HG02884 (cell line): ENCODE data around the gene PHACTR1.
"Not testable (repeated sequence)": the region's sequence is repeated elsewhere in the genome, so short reads cannot be mapped to it uniquely, and the experiment has no call there.

Experiments used
- ATAC-seq: cut with Tn5 transposase; IDR thresholded peaks from one replicate; pipeline ENCODE4 v1.9.1; 2021; ENCODE audit warnings: mild to moderate bottlenecking, moderate library complexity; ENCODE audit not compliant: unreplicated experiment

Gene PHACTR1

DNA sequence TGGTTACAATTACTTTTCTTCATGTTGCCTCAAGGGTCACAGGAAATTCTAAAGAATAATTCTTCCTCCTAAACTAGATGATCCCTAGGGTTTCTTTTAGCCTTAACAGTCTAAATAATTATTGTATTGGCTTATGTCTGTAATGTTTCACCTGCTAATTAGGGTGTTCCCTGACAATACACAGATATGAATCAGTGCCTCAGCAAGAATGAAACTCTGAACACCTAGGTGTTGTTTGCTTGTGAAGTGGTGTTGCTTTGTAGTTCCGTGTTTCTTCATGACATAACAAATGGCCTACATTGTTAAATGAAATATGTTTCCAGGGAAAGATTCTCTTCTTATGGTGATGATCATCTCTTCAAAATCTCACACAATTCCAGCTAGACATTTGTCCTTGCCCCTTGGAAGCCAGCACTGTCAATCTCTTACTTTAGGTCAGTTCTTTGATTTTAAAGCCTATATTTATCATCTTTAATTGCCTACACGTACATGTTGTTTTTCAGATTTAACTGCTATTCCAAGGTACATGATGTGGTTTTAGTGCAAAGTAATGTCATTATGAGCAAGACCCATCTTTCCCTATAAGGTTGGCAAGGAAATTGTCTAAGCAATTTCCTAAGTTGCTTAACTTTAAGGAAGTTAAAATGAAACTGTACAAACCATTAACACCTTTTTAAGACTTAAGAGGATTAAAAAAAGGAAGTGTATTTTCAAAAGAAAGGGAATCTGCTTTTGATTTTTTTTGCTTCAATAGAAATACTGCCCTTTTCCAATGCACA lies 499.9 kb downstream of the PHACTR1 start:
- no peak for ATAC-seq

DNA sequence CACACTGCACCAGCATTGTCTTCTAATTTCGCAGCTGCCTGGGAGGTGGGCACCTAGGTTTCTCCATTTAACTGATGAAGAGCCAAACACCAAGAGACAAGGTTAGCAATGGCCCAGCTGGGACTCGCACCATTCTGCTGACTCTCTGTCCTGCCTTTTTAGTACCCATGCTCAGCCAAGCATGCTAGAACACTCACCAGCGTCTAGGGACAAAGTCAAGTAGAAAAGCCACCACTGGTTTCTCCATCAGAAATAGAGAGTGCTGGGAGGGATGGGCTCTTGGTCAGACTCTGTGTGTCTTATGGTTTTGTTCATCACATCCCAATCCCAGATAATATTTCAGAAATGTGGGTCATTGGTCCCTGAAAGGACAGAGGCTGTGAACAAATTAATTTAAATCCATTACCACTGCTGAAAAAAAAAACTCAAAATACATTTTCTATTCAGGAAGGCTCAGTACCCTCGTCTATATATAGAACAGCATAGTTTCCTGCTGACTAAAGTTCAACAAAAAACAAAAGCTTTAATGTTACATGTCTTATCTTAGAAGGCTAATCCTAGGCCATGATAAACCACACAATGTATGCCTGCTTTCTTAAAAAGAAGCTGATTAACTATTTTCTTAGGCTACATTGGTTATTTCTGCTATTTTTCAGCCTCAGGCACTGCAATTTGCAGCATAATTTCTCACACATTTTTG lies 500.8 kb downstream of the PHACTR1 start:
- no peak for ATAC-seq

DNA sequence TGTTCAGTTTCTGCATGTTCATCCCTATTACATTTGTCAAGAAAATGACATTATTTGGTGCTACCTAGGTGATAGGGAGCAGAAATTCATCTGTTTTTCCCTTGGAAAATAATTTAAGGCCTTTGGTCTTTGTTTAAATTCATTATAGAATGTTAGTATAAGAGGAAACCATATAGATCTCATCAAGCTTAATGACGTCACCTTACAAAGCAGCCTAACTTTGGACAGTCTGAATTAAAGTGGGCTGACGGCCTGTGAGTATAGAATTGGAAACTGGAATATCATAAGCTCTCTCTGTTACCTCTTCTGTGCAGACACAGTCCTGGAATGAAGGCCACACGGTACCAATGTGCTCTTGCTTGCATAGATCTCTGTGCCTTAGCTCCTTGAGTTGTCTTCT lies 503.7 kb downstream of the PHACTR1 start:
- ATAC-seq: no peak

DNA sequence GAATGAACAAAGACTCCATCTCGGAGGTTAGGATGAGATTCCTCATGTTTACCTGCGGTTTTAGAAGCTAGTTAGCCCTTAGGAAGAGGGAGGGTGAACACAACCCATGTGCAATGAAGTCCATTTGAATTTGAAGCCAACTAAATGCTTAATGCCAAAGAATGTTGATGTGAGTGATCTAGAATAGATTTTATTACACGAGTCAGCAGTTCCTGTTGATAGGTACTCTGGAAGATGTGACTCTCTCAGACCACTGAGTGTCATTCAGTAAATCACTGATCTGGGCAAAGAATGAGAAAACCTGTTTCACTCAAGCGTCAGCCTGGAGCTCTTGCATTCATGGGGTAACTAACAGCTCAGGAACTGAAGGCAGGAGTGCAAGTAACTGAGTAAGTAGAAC lies 505.5 kb downstream of the PHACTR1 start:
- ATAC-seq: no peak

DNA sequence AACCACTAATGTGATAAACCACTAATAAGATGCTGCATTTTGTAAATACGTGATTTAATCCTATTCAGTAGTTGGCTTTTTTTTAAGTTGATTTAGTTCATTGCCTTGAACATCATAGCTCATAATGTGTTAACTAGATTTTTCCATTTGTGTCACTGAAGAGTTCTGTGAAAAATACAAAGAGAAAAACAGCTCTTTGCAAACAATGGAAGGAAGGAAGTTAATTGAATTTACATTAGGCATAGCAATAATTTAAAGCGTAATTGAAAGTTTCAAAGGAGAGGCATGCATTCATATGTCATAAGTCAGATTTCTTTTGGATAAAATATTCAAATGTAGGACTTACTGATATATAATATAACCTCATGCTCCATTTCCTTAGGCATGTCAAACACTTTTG lies 509.5 kb downstream of the PHACTR1 start:
- no peak for ATAC-seq

DNA sequence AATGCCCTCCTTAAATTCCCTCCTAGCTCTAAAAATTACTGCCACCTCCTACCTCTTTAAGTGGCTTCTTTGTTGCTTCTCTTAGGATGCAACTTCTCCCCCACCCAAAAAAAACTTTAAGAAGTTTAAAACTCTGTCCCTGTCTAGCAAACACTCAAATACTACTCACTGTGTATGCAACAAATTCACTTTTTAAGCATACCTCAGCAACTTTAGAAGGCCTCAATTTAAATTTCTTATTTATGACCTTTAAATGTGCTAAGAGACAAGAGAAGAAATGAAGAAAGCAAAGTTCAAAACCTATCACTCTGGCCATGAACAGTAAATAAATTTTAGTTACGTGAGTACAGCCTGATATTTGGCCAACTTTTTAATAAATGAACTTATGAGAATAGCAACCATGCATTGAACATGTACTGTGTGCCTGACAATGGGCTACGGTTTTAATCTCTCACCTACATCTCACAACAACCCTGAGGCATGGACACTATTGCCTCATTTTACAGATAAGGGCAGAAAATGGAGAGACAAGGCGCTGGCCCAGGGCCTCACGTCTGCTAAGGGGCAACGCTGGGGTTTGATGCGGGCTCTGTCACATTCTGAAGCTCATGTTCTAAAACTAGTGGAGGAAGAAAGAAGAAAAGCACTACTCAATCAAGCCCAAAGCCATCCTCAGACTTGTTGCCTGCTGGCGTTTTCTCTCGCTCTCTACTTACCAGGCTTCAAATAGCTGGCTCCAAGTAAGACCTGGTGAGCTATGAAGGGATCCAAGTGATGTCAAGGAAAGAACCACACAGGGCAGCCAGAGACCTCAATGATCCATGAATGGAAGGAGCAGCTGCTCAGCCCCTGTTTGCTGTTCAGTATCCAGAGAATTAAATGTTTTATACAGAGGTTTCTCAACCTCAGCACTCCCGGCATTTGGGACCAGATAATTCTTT lies 512.0 kb downstream of the PHACTR1 start:
- no peak for ATAC-seq

DNA sequence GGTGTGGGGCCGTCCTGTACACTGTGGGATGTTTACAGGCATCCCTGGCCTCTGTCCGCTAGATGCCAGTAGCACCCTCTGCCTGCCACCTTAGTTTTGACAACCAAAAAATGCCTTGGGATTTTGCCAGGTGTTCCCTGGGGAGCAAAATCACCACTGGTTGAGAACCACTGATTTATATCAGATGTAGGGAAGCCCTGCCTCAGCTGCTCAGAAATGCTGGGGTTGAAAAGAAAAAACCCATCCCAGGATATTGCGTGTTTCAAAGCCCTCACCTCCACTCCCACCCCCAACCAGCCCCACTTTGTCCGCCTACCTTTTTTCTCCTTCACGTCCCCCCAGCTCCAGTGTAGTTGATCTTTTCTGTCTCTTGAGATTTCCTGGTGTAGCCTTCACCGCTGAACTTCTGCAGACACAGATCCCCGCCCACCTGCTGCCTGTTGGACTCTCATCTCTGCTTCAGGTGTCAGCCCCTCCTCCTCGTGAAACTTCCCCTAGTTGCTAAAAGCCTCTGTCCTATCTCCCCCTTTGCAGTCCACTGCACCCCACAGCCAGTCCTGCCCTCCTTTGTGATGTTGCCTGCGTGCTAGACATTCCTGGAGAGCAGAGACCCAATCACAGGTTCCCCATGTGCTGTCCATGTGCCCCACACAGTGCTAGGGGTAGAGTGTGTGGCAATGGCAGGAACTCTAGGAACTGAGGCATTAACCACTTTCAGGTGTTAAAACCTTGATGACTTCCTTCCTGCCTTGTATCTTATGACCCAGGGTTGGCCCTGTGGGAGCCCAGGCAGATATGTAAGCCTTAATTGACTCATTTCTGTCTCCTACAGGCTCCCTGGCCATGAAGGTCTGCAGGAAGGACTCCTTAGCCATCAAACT lies 512.9 kb downstream of the PHACTR1 start:
- peak; percentile 82 for ATAC-seq

DNA sequence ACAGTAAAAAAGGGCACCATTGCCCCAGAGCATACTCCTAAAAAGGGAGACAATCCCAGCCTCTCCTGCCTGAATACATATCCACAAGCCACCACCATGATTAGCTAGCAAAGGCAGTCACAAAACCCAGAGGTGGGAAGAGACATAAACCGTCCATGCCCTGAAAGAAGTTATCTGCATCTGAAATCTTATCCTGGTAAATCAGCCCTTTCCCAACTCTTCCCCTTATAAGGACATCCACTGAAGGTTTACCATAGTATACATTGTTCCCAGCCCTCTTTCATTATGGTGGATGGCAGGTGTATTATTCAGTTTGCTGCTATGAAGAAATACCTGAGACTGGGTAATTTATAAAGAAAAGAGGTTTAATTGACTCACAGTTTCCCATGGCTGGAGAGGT lies 516.5 kb downstream of the PHACTR1 start:
- ATAC-seq: no peak

DNA sequence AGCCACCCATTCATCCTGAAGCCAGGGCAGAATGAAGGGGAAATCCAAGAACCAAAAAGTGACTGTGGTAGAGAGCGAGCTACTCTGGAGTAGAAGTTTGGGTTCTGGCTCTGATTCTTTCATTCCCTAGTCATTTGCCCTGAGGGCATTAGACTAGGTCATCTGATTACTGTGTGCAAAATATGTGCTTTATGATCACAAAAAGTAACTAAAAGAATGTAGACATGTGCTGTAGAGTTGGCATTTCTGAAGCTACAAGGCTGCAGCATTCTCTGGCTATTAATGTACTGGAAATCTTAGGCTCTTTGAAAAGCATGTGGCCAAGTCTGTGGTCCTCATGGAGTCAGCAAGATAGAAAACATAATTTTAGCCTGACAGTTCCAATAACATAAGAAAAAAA lies 517.6 kb downstream of the PHACTR1 start:
- ATAC-seq: no peak

DNA sequence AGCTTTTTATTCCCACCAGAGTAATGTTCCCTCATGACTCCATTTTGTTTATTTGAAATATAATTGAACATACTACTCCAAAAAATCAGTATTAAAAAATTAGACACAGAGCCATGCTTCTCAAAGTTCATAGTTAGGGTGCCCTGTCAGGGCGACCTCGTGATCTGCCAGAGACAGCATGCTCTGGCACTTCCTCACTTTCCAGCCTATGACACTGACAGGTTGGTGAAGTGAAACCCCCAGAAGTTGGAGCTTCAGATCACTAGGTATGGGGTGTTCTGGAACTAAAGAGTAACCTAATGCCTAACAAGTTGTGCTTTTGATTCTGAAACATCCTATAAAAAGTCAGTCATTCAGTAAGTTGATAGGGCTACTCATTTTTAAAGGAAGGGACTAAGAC lies 518.8 kb downstream of the PHACTR1 start:
- no peak for ATAC-seq

DNA sequence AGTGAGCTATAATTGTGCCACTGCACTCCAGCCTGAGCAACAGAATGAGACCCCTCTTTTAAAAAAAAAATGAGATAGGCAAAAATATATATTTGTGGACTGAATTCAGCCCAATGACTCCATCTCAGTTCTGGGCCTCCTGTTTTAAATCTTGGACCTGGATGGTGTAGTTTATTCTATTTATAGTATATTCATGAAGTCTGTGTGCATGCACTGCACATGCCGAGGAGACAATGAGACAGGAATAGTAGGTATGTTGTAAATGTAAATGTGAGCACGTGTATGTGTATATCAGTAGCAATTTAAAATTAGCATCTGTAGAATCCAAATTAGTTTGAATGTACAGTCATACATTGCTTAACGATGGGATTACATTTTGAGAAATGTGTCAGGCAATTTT lies 520.8 kb downstream of the PHACTR1 start:
- ATAC-seq: no peak

DNA sequence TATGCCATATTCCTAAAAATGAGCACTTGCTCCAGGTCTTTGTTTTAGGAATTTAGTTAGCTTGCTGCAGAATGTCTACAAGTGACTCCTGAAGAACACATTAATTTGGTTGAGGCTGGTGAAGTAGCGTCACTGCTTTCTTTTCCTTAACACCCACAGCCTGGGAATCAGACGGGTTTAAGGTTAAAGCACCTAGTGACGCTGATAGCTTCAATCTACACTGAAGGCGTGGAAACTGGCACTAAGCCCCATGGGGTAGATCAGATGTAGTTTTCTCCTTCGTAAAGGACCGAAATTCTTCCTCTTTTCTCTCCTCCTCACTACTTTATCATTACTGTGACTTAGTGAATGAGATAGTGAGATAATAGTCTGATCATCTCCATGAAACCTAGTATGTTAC lies 521.5 kb downstream of the PHACTR1 start:
- ATAC-seq: no peak

DNA sequence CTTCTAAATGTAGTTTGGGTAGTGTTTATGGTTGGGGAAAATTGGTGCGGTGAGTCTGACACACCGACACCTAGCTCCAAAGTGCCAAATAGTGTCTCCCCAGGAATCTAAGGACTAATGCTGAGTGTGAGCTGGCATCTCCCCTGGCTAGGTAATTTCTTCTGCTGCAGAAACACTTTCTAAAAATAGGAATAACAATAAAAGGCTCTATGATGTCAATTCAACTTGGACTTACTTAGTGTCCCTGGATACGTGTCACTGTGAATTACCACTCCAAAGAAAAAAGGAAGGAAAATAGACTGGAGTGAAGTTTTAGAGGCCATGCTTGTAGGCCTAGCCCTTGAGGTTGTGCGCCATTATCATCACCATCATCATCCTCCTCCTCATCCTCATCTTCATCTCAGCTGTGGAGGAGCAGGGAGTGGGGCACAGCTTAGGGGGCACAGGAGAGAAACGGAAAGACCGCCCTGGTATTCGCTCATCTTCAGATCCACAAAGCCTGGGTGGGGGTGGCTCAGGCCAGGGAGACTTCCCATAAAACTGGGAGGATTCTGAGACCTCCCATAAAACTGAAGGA lies 522.2 kb downstream of the PHACTR1 start:
- no peak for ATAC-seq

DNA sequence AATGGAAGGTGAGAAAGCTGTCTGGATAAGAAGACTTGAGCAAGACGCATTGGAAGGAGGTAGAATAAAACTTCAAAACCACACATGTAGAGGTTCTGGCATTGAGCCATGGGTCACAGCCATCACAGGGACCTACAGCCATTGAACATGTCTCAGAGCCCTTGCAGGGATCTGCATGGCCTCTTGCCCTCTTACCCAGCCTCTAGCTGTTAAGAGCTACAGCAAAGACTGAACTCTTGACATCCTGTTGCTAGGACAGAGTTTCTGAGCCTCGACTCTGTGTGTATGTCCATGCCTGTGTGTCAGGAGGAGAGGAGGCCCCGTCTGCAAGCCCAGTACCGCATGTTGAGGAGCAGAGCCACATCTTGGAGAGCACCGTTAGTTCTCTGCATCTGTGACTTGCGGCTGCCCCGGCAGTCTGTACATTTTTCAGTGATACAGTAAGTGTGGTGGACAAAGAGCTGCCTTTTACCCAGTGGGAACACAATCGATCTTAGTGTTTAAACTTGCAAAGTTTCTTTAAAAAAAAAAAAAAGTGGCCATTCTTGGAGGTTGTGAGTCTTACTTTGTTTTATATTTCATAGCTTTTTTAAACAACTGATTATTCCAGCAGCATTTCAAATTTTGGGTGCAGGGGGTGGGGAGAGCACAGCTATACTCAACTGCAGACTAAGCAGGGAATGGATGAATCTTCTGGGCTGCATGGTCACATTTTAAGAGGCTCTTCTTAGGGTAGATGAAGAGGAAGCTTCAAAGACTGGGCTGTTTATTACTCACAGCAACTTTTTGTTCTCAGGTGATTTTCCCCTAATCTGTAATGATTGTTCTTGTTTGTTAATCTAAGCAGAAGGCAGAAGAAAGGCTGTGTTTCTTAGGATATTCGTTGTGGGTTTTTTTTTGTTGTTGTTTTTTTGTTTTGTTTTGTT lies 523.2 kb downstream of the PHACTR1 start:
- no peak for ATAC-seq

DNA sequence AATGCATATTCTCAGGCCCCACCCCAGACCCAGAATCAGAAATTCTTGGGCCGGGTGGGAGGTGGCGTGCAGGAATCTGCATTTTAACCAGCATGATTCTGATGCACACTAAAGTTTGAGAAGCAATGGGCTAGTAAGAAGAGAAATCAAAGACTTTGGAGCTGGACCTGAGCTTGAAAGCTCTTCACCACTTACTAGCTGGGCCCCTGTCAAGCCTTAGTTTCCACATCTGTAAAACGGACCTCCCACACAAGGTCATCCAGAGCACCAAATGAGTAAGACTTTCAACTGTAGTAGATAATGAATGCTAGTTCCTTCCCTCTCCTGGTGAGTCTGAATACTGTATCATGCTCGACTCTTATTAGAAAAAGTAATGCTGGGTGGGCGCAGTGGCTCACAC lies 524.8 kb downstream of the PHACTR1 start:
- ATAC-seq: peak; percentile 43

DNA sequence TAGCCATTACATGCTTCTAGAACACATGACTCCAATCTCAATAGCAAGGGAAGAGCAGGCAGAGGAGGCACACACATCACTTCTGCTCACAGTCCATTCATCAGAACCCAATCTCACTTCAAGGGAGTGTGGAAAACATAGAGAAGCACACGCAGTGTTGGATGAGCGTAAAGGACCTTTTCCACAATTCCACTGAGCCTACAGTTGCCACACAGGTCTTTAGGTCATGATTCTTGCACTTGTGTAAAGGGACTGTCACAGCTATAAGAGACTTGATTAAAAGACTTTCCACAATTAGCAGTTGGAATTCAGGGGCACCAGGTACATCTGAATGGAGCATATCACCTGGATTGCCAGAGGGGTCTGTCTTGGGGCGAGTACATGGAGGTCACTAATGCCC lies 525.6 kb downstream of the PHACTR1 start:
- ATAC-seq: no peak

DNA sequence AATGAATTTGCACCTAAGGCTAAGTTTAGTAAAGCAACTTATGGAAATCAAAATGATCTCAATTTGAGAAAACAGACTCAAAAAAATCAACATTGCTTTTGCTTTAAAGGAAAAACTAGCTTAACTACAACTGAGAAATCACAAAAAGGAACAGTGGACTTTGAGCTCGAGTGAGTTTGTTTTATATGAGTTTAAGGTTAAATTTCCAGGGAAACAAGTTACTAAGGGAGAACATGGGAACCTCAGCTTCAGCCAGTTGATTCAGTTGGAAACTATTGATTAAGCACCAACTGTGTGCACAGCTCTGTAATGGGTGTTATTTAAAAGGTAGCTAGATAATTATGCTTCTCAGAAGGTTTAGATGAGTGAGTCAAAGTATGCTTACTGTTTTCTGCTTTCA lies 526.0 kb downstream of the PHACTR1 start:
- ATAC-seq: no peak

DNA sequence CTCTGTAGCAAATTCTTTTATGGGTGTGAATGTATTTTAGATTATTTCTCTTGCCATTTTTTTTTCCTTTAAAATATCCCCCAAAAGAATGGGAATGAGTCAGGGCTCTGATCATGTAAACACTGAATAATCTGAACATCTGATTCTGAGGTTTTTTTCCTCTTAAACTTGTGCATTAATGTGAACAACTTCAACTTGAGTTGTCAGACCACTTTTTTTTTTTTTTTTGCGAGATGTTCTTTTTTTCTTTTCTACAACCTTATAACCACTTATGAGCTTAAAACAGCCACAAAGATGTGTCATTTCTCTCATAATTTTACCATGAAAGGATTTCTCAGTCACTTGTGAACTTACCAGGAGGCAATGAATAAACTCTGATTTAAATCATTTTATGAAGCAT lies 526.5 kb downstream of the PHACTR1 start:
- ATAC-seq: no peak

DNA sequence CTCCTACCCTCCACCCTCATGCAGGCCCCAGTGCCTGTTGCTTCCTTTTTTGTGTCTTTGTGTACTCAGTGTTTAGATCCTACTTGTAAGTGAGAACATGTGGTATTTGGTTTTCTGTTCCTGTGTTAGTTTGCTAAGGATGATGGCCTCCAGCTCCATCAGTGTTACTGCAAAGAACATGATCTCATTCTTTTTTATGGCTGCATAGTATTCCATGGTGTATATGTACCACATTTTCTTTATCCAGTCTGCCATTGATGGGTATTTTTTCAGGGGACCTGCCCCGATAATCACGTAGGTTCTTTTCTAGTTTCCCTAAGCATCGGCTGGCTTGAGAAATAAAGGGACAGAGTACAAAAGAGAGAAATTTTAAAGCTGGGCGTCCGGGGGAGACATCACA lies 527.2 kb downstream of the PHACTR1 start:
- ATAC-seq: not testable (repeated sequence)
